ENCODE data around the gene LIPH.

DNA sequence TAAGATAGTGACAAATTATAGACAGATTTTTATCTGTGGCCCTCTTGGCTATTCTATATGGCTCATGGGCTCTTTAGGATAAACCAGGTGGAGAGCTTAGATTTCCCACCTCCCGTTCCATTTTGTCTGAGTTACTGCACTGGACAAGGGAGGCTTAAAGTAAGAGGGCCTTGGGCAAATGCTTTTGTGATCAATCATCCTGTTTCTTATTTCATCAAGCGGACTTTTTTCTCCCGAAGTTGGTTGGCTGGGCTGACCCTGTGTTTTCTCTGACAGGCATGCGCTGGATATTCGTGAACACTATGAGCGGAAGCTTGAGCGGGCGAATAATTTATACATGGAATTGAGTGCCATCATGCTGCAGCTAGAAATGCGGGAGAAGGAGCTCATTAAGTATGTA is 86.9 kb downstream of the LIPH start:
- no peak for TF ChIP-seq EZH2 (IDR thresholded peaks at IDR 0.05; ENCODE audit: borderline replicate concordance, low read depth, low read length, severe bottlenecking)
- TF ChIP-seq, protein P1, sequence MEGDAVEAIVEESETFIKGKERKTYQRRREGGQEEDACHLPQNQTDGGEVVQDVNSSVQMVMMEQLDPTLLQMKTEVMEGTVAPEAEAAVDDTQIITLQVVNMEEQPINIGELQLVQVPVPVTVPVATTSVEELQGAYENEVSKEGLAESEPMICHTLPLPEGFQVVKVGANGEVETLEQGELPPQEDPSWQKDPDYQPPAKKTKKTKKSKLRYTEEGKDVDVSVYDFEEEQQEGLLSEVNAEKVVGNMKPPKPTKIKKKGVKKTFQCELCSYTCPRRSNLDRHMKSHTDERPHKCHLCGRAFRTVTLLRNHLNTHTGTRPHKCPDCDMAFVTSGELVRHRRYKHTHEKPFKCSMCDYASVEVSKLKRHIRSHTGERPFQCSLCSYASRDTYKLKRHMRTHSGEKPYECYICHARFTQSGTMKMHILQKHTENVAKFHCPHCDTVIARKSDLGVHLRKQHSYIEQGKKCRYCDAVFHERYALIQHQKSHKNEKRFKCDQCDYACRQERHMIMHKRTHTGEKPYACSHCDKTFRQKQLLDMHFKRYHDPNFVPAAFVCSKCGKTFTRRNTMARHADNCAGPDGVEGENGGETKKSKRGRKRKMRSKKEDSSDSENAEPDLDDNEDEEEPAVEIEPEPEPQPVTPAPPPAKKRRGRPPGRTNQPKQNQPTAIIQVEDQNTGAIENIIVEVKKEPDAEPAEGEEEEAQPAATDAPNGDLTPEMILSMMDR (IDR thresholded peaks at IDR 0.05; ENCODE audit: borderline replicate concordance, extremely low read depth, low read length, poor library complexity, severe bottlenecking) = no peak
